Prostate gland (tissue), 2 donors: ENCODE data around the gene DNAJC30. TPM values are rescaled to one million over a fixed set of nuclear protein-coding genes. Genes with fewer than 3 reads are reported as not detected.

ENCODE experiments used
- DNase-seq: peaks from one replicate; pipeline ENCODE4 v3.0.0-alpha.2; 2019; ENCODE audit warnings: low spot score
- H3K27ac ChIP-seq, 2 donors: fragments of 200-600 bp; sonication (generic); 2 replicates each; pipeline ENCODE4 v1.5.1; 2017 to 2019
- H3K27me3 ChIP-seq: fragments of 200-600 bp; sonication (generic); replicated peaks from 2 replicates; pipeline ENCODE4 v1.5.1; 2019; ENCODE audit not compliant: insufficient read depth
- H3K36me3 ChIP-seq, 2 donors: fragments of 200-600 bp; sonication (generic); 1 replicate in 1 of 2; 2 replicates in 1 of 2; pipeline versions ENCODE4 v1.5.1 to v1.8.1; 2017 to 2019
- H3K4me1 ChIP-seq: fragments of 200-600 bp; sonication (generic); replicated peaks from 2 replicates; pipeline ENCODE4 v1.5.1; 2019
- H3K4me3 ChIP-seq, 2 donors: fragments of 200-600 bp; sonication (generic); 2 replicates each; pipeline ENCODE4 v1.5.1; 2017 to 2019
- H3K9me3 ChIP-seq: fragments of 200-600 bp; sonication (generic); 2 replicates; pipeline ENCODE4 v1.5.1; 2017
- CTCF ChIP-seq, 4 experiments: fragments of 200-600 bp in 2 of 4; fragments of 450-650 bp in 2 of 4; sonication (generic) in 2 of 4; IDR thresholded peaks; 1 replicate in 3 of 4; 2 replicates in 1 of 4; pipeline ENCODE4 v1.5.1; 2016 to 2019; ENCODE audit warnings: antibody characterized with exemption in 4 of 4, mild to moderate bottlenecking in 2 of 4, moderate library complexity in 2 of 4
- POLR2A ChIP-seq: fragments of 450-650 bp; IDR thresholded peaks from one replicate; pipeline ENCODE4 v1.6.1; 2016; ENCODE audit warnings: antibody characterized with exemption, mild to moderate bottlenecking
- POLR2AphosphoS5 ChIP-seq: sonication (generic); formaldehyde crosslinking; IDR thresholded peaks from one replicate; pipeline ENCODE4 v1.6.1; 2017; ENCODE audit warnings: antibody characterized with exemption
- WGBS: methylation state at CpG from one replicate; pipeline ENCODE4 v1.1.5; 2018; 5-methylcytosine and 5-hydroxymethylcytosine counted together
- intact Hi-C: fragments of 100-400 bp; cut with DNase I; formaldehyde crosslinking; loops from one replicate; pipeline ENCODE4 v1.14.2; 2022
- total RNA-seq, 2 donors: library from RNA; depleted of rRNA; stranded (reverse); fragments of >200 nt; gene quantifications; one replicate each; pipeline ENCODE4 v1.1.0, GENCODE V29; 2016

Gene DNAJC30
- total RNA-seq, 2 donors from 2014 or later, result 16.3 to 16.8 TPM

- peaks cover 7 to 8% of the 10 kb centered on the region in 2 donors for H3K36me3 ChIP-seq
- H3K4me1 ChIP-seq, result no peaks in the 10 kb centered on the region
- H3K9me3 ChIP-seq, result no peaks in the 10 kb centered on the region
- H3K27me3 ChIP-seq, result no peaks in the 10 kb centered on the region
- H3K27ac ChIP-seq, result no peak overlapping the region
- DNase-seq, result no peak
- no peak overlapping the region for H3K4me3 ChIP-seq
- TF ChIP-seq POLR2AphosphoS5, result no peak
- no peak for TF ChIP-seq POLR2A
- no peak for TF ChIP-seq CTCF (IDR thresholded peaks at IDR 0.05)
- 72% methylated on average over 6 of the region's 7 CpGs for WGBS
- intact Hi-C loops, result no loop called here
Measured at GRCh38 chr7:73698410-73698809, 15.2 kb upstream of the DNAJC30 start.

GRCh38 chr7:73696372-73696771 lies 13.1 kb upstream of the DNAJC30 start:
- H3K36me3 ChIP-seq, result peaks cover 9 to 10% of the 10 kb centered on the region in 2 donors
- H3K27ac ChIP-seq, result no peak overlapping the region
- H3K4me1 ChIP-seq, result no peaks in the 10 kb centered on the region
- no peak for TF ChIP-seq POLR2A
- TF ChIP-seq CTCF (IDR thresholded peaks at IDR 0.05), result no peak
- TF ChIP-seq POLR2AphosphoS5, result no peak
- H3K4me3 ChIP-seq, result no peak overlapping the region
- 84% methylated on average over 4 of the region's 4 CpGs for WGBS
- H3K27me3 ChIP-seq, result no peaks in the 10 kb centered on the region
- DNase-seq, result no peak
- H3K9me3 ChIP-seq, result no peaks in the 10 kb centered on the region
- intact Hi-C loops, result no loop called here

- Histone ChIP-seq H3K4me3 (no peak overlapping the region), H3K36me3 (peaks cover 10 to 15% of the 10 kb centered on the region in 2 donors), H3K27me3 (no peaks in the 10 kb centered on the region), H3K27ac (no peak overlapping the region), H3K4me1 (no peaks in the 10 kb centered on the region), H3K9me3 (no peaks in the 10 kb centered on the region)
- TF ChIP-seq CTCF (IDR thresholded peaks at IDR 0.05) (no peak), POLR2A (no peak), POLR2AphosphoS5 (no peak)
- intact Hi-C loops, result no loop called here
- 89% methylated on average over 7 of the region's 7 CpGs for WGBS
- no peak for DNase-seq
Measured at GRCh38 chr7:73690646-73691045, 7.4 kb upstream of the DNAJC30 start.

GRCh38 chr7:73688288-73688687 lies 5.0 kb upstream of the DNAJC30 start:
- H3K4me3 ChIP-seq, result no peak overlapping the region
- H3K9me3 ChIP-seq, result no peaks in the 10 kb centered on the region
- TF ChIP-seq POLR2A (no peak), CTCF (IDR thresholded peaks at IDR 0.05) (no peak), POLR2AphosphoS5 (no peak)
- intact Hi-C loops, result no loop called here
- no peak overlapping the region for H3K27ac ChIP-seq
- H3K36me3 ChIP-seq, result peaks cover 2 to 5% of the 10 kb centered on the region in 2 donors
- no peaks in the 10 kb centered on the region for H3K4me1 ChIP-seq
- H3K27me3 ChIP-seq, result no peaks in the 10 kb centered on the region
- DNase-seq, result no peak
- WGBS, result 93% methylated on average over 8 of the region's 8 CpGs

- intact Hi-C loops, result no loop called here
- TF ChIP-seq CTCF (IDR thresholded peaks at IDR 0.05), result no peak
- peaks cover 0 to 5% of the 10 kb centered on the region in 2 donors for H3K36me3 ChIP-seq
- 93% methylated on average over 18 of the region's 18 CpGs for WGBS
- no peak for DNase-seq
- H3K27ac ChIP-seq, result no peak overlapping the region
- no peaks in the 10 kb centered on the region for H3K27me3 ChIP-seq
- peaks cover 14% of the 10 kb centered on the region for H3K4me1 ChIP-seq
- H3K4me3 ChIP-seq, result no peak overlapping the region
- no peaks in the 10 kb centered on the region for H3K9me3 ChIP-seq
Measured at GRCh38 chr7:73685311-73685710, 2.1 kb upstream of the DNAJC30 start.
